SK-N-SH treated with all-trans-retinoic acid at 6 μM for 48 hours (cell line): ENCODE measurements around the gene LHFPL2.

Experiments
- POU6F1 ChIP-seq: fragments of 250-450 bp; sonication (Bioruptor Pico); IDR thresholded peaks from 2 replicates; pipeline ENCODE4 v1.8.0; 2021; ENCODE audit warnings: low read depth, mild to moderate bottlenecking, moderate library complexity, borderline replicate concordance
- TCF4 ChIP-seq: fragments of 250-450 bp; sonication (Bioruptor Pico); IDR thresholded peaks from 2 replicates; pipeline ENCODE4 v1.8.0; 2021; ENCODE audit warnings: mild to moderate bottlenecking, moderate library complexity, borderline replicate concordance
- TOX ChIP-seq: fragments of 250-450 bp; sonication (Bioruptor Pico); IDR thresholded peaks from 2 replicates; pipeline ENCODE4 v1.8.0; 2021; ENCODE audit warnings: mild to moderate bottlenecking, moderate library complexity, borderline replicate concordance
- ZC3H10 ChIP-seq: fragments of 250-450 bp; sonication (Bioruptor Pico); IDR thresholded peaks from 2 replicates; pipeline ENCODE4 v1.5.1; 2021; ENCODE audit warnings: mild to moderate bottlenecking, moderate library complexity

GRCh38 chr5:78554670-78555069, 93.9 kb downstream of the LHFPL2 start:
- TF ChIP-seq TOX (no peak), POU6F1 (CRISPR knock-in tag) (no peak), ZC3H10 (CRISPR knock-in tag) (no peak), TCF4 (CRISPR knock-in tag) (no peak)
